GM12864 (cell line): ENCODE results near the gene IGFBP3.
A peak's percentile ranks its signal among the peaks of the same experiment; 100 is the strongest.

Experiments
- DNase-seq: peaks from one replicate; pipeline ENCODE4 v3.0.0-alpha.2; 2011; ENCODE audit warnings: low read depth
- H3K4me3 ChIP-seq: 2 replicates; pipeline ENCODE4 v1.5.1; 2011; ENCODE audit warnings: mild to moderate bottlenecking, low read depth, low read length, control low read depth
- CTCF ChIP-seq: IDR thresholded peaks from 2 replicates; pipeline ENCODE4 v1.5.1; 2011; ENCODE audit warnings: low read depth, mild to moderate bottlenecking, moderate library complexity, low read length, control low read depth, inconsistent platforms; ENCODE audit errors: missing control alignments

IGFBP3 gene, protein sequence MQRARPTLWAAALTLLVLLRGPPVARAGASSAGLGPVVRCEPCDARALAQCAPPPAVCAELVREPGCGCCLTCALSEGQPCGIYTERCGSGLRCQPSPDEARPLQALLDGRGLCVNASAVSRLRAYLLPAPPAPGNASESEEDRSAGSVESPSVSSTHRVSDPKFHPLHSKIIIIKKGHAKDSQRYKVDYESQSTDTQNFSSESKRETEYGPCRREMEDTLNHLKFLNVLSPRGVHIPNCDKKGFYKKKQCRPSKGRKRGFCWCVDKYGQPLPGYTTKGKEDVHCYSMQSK

DNA sequence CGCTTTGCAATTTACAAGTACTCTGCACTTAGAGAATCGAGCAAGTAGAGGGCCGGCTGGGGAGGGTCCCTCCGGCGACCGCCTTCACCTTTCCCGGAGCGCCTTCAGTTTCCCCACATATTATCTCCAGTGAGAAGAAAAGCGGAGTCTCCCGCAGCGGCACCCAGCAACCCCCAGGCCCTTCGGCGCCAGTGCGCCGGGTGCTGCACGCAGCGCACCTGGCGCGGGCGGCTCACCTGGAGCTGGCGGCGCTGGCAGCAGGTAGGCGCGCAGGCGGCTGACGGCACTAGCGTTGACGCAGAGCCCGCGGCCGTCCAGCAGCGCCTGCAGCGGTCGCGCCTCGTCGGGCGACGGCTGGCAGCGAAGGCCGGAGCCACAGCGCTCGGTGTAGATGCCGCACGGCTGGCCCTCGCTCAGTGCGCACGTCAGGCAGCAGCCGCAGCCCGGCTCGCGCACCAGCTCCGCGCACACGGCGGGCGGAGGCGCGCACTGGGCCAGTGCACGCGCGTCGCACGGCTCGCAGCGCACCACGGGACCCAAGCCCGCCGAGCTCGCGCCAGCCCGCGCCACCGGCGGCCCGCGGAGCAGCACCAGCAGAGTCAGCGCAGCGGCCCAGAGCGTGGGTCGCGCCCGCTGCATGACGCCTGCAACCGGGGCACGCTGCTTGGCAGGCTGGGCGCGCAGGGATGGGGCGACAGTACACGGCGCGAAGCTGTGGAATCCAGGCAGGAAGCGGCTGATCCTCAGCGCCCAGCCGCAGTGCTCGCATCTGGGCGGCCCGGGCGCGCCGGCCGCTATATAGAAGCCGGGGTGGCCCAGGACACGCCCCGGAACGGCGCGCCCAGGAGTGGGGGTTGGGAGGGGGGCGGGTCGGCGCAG, at the start of gene IGFBP3:
TSS of gene IGFBP3 (minus strand) at position 771 of the 879 bp plus-strand sequence. CDS start at position 639, 132 bp downstream.
- DNase-seq: no peak
- H3K4me3 ChIP-seq: peak within 1 kb of the TSS; percentile 29; the same call in 1 of the 2 replicates
- TF ChIP-seq CTCF: no peak

DNA sequence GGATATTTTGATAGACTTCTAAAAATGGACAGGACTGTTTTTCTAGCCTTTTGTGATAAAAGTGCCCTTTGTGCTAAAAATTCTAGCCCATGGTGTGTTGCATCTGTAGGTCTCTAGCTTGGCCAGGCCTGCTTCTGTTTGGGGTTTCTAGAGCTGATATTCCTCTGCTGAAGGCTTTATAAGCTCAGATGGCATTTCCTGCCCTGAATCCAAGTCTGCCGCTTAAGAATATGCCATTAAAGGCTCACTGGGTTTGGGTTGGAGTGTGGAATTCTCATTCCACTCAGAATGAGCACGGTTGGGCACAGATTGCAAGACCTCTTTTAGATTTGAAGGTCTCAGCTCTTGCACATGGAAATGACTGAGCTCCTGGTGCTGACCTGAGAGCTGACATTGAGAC, 49.4 kb upstream of the IGFBP3 start:
- no peak for TF ChIP-seq CTCF
- H3K4me3 ChIP-seq: no peak overlapping the region
- DNase-seq: no peak

DNA sequence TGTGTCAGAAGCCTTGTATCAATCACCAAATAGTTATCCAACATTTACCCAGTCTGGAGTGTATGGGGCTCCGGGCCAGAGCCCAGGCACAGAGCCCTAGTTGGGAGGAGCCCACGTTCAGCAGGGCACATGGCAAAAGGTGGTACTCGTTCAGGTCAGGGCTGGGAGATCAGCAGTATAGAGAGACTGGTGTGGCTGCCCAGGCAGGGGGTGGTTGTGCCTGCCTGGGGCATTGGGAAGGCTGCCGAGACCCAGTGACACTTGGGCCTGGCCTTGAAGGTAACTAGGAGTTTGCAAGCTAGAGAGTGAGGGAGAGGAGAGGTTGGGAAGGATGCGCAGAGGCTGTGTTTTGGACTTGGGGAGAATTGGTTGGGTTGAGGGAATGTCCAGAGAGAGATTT, 48.9 kb upstream of the IGFBP3 start:
- H3K4me3 ChIP-seq: no peak overlapping the region
- no peak for TF ChIP-seq CTCF
- DNase-seq: no peak

- no peak for TF ChIP-seq CTCF
- no peak for DNase-seq
- H3K4me3 ChIP-seq: no peak overlapping the region
Observed at GRCh38 chr7:45968856-45969541, 47.9 kb upstream of the IGFBP3 start.

- no peak for DNase-seq
- no peak for TF ChIP-seq CTCF
- H3K4me3 ChIP-seq: no peak overlapping the region
Observed at GRCh38 chr7:45968312-45968711, 47.2 kb upstream of the IGFBP3 start.

DNA sequence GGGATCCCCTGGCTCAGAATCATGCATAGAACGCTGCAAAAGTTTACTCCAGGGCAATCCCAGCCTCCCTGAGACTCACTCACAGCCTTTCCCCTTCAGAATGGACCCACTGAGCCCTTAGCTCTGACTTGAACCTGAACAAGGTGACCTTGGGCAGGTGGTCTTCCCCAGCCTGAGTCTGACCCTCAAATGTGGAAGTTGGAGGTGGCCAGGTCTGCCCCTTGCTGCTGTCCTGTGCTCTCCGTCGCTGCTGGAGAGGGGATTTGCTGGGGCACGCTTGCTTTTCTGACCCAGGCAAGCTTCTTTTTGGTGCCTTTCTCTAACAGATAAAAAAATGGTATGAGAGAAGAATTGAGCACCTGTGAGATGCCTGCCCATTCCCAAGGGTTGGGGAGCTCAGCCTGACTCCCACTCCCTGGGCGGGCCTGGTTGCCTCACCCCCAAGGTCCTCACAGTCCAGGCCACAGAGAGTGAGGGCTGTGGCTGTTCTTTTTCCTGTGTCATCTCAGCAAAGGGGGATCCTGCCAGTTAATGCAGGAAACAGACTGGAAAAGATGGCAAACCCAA, 46.6 kb upstream of the IGFBP3 start:
- TF ChIP-seq CTCF: no peak
- DNase-seq: no peak

More for the DNA sequence above, 46.6 kb upstream of the IGFBP3 start:
- no peak overlapping the region for H3K4me3 ChIP-seq
